Activated T-cell treated with anti-CD3 and anti-CD28 coated beads, Interleukin-2, amount 50 U/mL, for 72 hours (primary cell): ENCODE results near the gene MAP3K5. TPM values are rescaled to one million over a fixed set of nuclear protein-coding genes. Genes with fewer than 3 reads are reported as not detected.
"Not testable (repeated sequence)": the region's sequence is repeated elsewhere in the genome, so short reads cannot be mapped to it uniquely, and the experiment has no call there.

Experiments
- ATAC-seq, 2 donors: fragments of 150-1000 bp; cut with Tn5 transposase; replicated peaks in 1 of 2; 2 replicates each; pipeline ENCODE4 v1.10.0; 2021; ENCODE audit warnings: moderate library complexity in 2 of 2, mild to moderate bottlenecking in 1 of 2
- DNase-seq, 2 donors: peaks; one replicate each; pipeline ENCODE4 v3.0.0; 2021 to 2022; ENCODE audit warnings: mixed read lengths in 1 of 2
- H3K27ac Mint-ChIP-seq: one replicate; pipeline ENCODE4 v1.8.0; 2022; ENCODE audit warnings: mild to moderate bottlenecking, moderate library complexity, mixed read lengths
- H3K27me3 Mint-ChIP-seq: one replicate; pipeline ENCODE4 v1.8.0; 2022; ENCODE audit warnings: low read depth, mixed read lengths
- H3K36me3 Mint-ChIP-seq, 2 donors: one replicate each; pipeline ENCODE4 v1.8.0; 2022; ENCODE audit warnings: mixed read lengths in 2 of 2, mild to moderate bottlenecking in 1 of 2; ENCODE audit not compliant: insufficient read depth in 2 of 2
- H3K4me1 Mint-ChIP-seq: one replicate; pipeline ENCODE4 v1.8.0; 2022; ENCODE audit warnings: low read depth, mixed read lengths
- H3K4me3 Mint-ChIP-seq, 2 donors: one replicate each; pipeline ENCODE4 v1.8.0; 2022; ENCODE audit warnings: mild to moderate bottlenecking in 2 of 2, mixed read lengths in 2 of 2, moderate library complexity in 2 of 2
- H3K9me3 Mint-ChIP-seq, 2 donors: one replicate each; pipeline ENCODE4 v1.8.0; 2022; ENCODE audit warnings: mixed read lengths in 2 of 2
- total RNA-seq, 2 donors: library from RNA; stranded (reverse); gene quantifications; one replicate each; pipeline ENCODE4 v1.2.3, GENCODE V29; 2022

Gene MAP3K5
- total RNA-seq, 2 donors from 2014 or later, result 12.8 to 18.5 TPM

DNA sequence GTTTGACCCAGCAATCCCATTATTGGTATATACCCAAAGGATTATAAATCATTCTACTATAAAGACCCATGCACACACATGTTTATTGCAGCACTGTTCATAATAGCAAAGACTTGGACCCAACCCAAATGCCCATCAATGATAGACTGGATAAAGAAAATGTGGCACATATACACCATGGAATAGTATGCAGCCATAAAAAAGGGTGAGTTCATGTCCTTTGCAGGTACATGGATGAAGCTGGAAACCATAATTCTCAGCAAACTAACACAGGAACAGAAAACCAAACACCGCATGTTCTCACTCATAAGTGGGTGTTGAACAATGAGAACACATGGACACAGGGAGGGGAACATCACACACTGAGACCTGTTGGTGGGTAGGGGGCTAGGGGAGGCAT, 104.4 kb downstream of the MAP3K5 start:
- H3K36me3 Mint-ChIP-seq, H3K4me1 Mint-ChIP-seq, DNase-seq, H3K9me3 Mint-ChIP-seq, ATAC-seq, H3K27me3 Mint-ChIP-seq, H3K27ac Mint-ChIP-seq, H3K4me3 Mint-ChIP-seq: not testable (repeated sequence)

- no peak for DNase-seq
- Mint-ChIP-seq H3K9me3 (peaks cover 0 to 8% of the 10 kb centered on the region in 2 donors), H3K27me3 (no peaks in the 10 kb centered on the region), H3K4me1 (no peaks in the 10 kb centered on the region), H3K36me3 (peaks cover 5 to 9% of the 10 kb centered on the region in 2 donors), H3K4me3 (no peak overlapping the region), H3K27ac (no peak overlapping the region)
- no peak for ATAC-seq
Observed at GRCh38 chr6:136685540-136686108, 106.7 kb downstream of the MAP3K5 start.

DNA sequence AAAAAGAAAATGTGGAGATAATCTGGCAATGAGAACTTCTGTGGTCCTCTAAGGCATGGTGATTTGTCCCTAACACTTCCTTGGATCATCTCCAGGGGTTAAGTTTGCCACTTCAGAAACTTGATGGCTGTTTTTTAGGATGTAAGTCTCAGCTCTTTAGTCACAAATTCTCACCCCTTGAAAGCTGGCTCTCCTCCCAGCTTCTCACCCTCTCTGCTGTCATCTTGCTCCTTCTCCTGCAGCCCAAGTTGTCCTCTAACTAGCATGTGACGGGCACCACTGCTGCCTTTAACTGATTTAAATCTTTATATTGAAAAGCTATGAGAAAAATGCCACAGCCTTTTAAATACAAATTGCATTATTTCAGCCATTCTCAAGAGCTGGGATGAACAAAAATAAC, 107.8 kb downstream of the MAP3K5 start:
- DNase-seq, result no peak
- H3K4me3 Mint-ChIP-seq, result no peak overlapping the region
- H3K27ac Mint-ChIP-seq, result no peak overlapping the region
- peaks cover 0 to 8% of the 10 kb centered on the region in 2 donors for H3K9me3 Mint-ChIP-seq
- no peak for ATAC-seq
- H3K27me3 Mint-ChIP-seq, result no peaks in the 10 kb centered on the region
- H3K4me1 Mint-ChIP-seq, result no peaks in the 10 kb centered on the region
- peaks cover 5 to 7% of the 10 kb centered on the region in 2 donors for H3K36me3 Mint-ChIP-seq

GRCh38 chr6:136683209-136683941, 108.9 kb downstream of the MAP3K5 start:
- ATAC-seq, result no peak
- Mint-ChIP-seq H3K36me3 (peaks cover 5 to 7% of the 10 kb centered on the region in 2 donors), H3K27me3 (no peaks in the 10 kb centered on the region), H3K9me3 (peaks cover 0 to 8% of the 10 kb centered on the region in 2 donors), H3K4me3 (no peak overlapping the region), H3K27ac (no peak overlapping the region), H3K4me1 (no peaks in the 10 kb centered on the region)
- no peak for DNase-seq

DNA sequence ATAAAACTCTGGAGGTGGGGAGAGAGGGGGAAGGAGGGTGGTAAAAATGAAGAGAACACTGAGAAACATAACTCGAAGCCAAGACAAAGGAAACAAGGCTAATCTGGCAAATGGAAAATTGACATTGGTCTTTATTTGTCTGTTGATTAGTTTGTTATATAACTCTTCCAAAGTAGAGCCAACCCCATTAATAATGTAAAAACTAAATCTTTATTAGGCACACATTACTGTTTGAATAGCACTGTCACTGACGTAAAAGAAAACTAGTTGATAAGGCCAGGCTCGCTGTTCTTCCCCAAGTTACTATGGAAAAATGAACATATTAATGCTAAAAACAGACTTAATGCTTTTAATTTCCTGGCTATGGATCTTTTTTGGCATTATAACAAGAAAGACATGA, 110.0 kb downstream of the MAP3K5 start:
- no peaks in the 10 kb centered on the region for H3K4me1 Mint-ChIP-seq

DNA sequence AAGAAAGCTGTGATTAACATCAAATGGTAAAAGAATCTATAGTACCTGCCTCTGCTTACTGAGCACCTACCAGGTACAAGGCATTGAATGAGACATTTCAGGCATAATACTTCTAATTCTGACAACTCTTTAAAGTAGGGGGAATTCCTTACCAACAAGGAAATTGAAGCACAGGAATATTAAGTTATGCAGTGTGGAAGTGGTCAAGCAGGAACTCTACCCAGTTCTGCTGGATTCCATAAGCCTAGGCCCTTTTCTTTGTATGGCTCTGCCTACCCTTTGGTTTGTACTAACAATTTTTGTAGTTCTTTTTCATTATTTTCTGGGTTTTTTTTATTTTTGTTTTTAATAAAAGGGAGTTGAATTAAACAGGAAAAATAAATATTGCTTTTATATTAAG, 114.5 kb downstream of the MAP3K5 start:
- H3K36me3 Mint-ChIP-seq, result peaks cover 2 to 3% of the 10 kb centered on the region in 2 donors
- no peaks in the 10 kb centered on the region for H3K4me1 Mint-ChIP-seq
- ATAC-seq, result no peak
- H3K27me3 Mint-ChIP-seq, result no peaks in the 10 kb centered on the region
- H3K9me3 Mint-ChIP-seq, result peaks cover 0 to 3% of the 10 kb centered on the region in 2 donors
- no peak for DNase-seq
- no peak overlapping the region for H3K4me3 Mint-ChIP-seq
- H3K27ac Mint-ChIP-seq, result no peak overlapping the region

More for the DNA sequence above, 110.0 kb downstream of the MAP3K5 start:
- peaks cover 4 to 5% of the 10 kb centered on the region in 2 donors for H3K36me3 Mint-ChIP-seq
- no peak overlapping the region for H3K4me3 Mint-ChIP-seq
- no peak overlapping the region for H3K27ac Mint-ChIP-seq
- H3K27me3 Mint-ChIP-seq, result no peaks in the 10 kb centered on the region
- DNase-seq (no peak), ATAC-seq (no peak)
- H3K9me3 Mint-ChIP-seq, result peaks cover 0 to 2% of the 10 kb centered on the region in 2 donors

DNA sequence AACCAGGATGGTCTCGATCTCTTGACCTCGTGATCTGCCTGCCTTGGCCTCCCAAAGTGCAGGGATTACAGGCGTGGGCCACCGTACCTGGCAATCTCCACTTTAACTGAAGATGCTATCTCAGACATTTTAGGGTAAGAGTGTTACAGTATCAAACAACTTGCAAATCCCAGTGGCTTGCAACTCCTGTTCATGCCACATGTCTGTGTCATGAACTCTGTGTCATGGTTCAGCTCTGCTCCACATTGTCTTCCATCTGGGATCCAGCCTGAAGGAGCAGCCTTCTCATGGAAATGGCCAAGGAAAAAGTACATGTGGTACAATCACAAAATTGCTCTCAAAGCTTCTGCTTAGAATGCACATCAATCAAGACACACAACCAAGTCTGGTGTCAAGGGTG, 114.9 kb downstream of the MAP3K5 start:
- no peak for DNase-seq
- Mint-ChIP-seq H3K4me3 (no peak overlapping the region), H3K36me3 (peaks cover 2 to 3% of the 10 kb centered on the region in 2 donors), H3K4me1 (no peaks in the 10 kb centered on the region), H3K27ac (no peak overlapping the region), H3K9me3 (peaks cover 0 to 3% of the 10 kb centered on the region in 2 donors), H3K27me3 (no peaks in the 10 kb centered on the region)
- no peak for ATAC-seq

- Mint-ChIP-seq H3K36me3 (peaks cover 2 to 3% of the 10 kb centered on the region in 2 donors), H3K9me3 (peaks cover 0 to 3% of the 10 kb centered on the region in 2 donors), H3K27ac (no peak overlapping the region), H3K27me3 (no peaks in the 10 kb centered on the region), H3K4me3 (no peak overlapping the region), H3K4me1 (no peaks in the 10 kb centered on the region)
- DNase-seq (no peak), ATAC-seq (no peak)
Observed at GRCh38 chr6:136676075-136676474, 116.2 kb downstream of the MAP3K5 start.

DNA sequence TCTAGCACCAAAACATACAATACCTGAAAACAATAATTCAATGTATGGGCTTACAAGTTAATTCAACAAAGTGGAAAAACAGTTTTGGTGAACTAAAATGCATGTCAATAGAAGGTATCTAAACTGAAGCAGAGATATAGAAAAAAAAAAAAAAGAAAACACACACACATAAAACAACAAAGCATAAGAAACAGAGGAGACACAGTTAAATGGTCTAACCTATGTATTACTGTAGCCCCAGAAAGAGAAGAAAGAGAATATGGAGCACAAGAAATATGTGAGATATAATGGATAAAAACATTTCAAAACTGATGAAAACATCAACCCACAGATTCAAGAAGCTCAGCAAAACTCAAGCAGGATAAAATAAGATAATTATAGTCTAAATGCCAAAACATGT, 118.7 kb downstream of the MAP3K5 start:
- Mint-ChIP-seq H3K36me3 (peaks cover 2 to 3% of the 10 kb centered on the region in 2 donors), H3K27ac (no peak overlapping the region), H3K9me3 (peaks cover 0 to 3% of the 10 kb centered on the region in 2 donors), H3K4me1 (no peaks in the 10 kb centered on the region), H3K27me3 (no peaks in the 10 kb centered on the region), H3K4me3 (no peak overlapping the region)
- DNase-seq, result no peak
- ATAC-seq, result no peak

GRCh38 chr6:136672144-136672543, 120.1 kb downstream of the MAP3K5 start:
- no peaks in the 10 kb centered on the region for H3K27me3 Mint-ChIP-seq
- no peak for ATAC-seq
- H3K9me3 Mint-ChIP-seq, result peaks cover 0 to 3% of the 10 kb centered on the region in 2 donors
- DNase-seq, result no peak
- no peak overlapping the region for H3K4me3 Mint-ChIP-seq
- peaks cover 2 to 3% of the 10 kb centered on the region in 2 donors for H3K36me3 Mint-ChIP-seq
- H3K4me1 Mint-ChIP-seq, result no peaks in the 10 kb centered on the region
- H3K27ac Mint-ChIP-seq, result no peak overlapping the region

DNA sequence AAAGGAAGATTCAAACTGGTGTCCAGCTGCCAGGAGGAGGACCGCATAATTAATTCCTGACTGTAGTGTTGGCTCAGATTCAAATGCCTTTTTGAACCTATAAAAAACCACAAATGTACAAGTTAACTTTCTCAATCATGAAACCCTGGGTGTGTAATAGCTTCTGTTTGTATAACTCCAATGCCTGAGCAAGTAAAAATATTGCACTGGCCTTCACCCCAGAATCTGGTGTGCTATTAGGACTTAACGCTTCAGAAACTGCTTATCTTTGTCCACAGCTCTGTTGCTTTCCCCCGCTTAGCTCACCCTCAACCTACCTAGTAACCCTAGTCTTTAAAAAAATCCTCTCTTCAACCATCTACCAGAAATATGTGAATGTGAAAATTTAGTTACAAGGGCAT, 123.0 kb downstream of the MAP3K5 start:
- Mint-ChIP-seq H3K27ac (no peak overlapping the region), H3K27me3 (no peaks in the 10 kb centered on the region), H3K36me3 (peaks cover 1 to 3% of the 10 kb centered on the region in 2 donors), H3K4me1 (no peaks in the 10 kb centered on the region), H3K4me3 (no peak overlapping the region), H3K9me3 (peaks cover 0 to 3% of the 10 kb centered on the region in 2 donors)
- no peak for DNase-seq
- no peak for ATAC-seq

GRCh38 chr6:136668571-136668970, 123.7 kb downstream of the MAP3K5 start:
- H3K36me3 Mint-ChIP-seq, result peaks cover 0 to under 1% of the 10 kb centered on the region in 2 donors
- no peak for ATAC-seq
- no peak overlapping the region for H3K4me3 Mint-ChIP-seq
- no peak overlapping the region for H3K27ac Mint-ChIP-seq
- H3K4me1 Mint-ChIP-seq, result no peaks in the 10 kb centered on the region
- peaks cover 0 to 2% of the 10 kb centered on the region in 2 donors for H3K9me3 Mint-ChIP-seq
- H3K27me3 Mint-ChIP-seq, result no peaks in the 10 kb centered on the region
- no peak for DNase-seq

- Mint-ChIP-seq H3K27me3 (no peaks in the 10 kb centered on the region), H3K27ac (no peak overlapping the region), H3K36me3 (peaks cover 0 to 3% of the 10 kb centered on the region in 2 donors), H3K4me3 (no peak overlapping the region), H3K9me3 (no peaks in the 10 kb centered on the region), H3K4me1 (no peaks in the 10 kb centered on the region)
- no peak for ATAC-seq
- DNase-seq, result no peak
Observed at GRCh38 chr6:136666041-136666440, 126.2 kb downstream of the MAP3K5 start.
